A673 (cell line): ENCODE results near the gene C4A. TPM values are rescaled to one million over a fixed set of nuclear protein-coding genes. Genes with fewer than 3 reads are reported as not detected.
A peak's percentile ranks its signal among the peaks of the same experiment; 100 is the strongest.

Experiments
- BruUV-seq: library from RNA; stranded (reverse); fragments of 400-500 nt; replicated peaks from 2 replicates; lab custom pipeline; 2021; lab: Mats Ljungman, UMichigan
- CTCF ChIA-PET: fragments of 300-600 bp; sonication (Branson Sonifier 250); formaldehyde crosslinking; loops from one replicate; lab custom pipeline; 2022; ENCODE audit warnings: antibody characterized with exemption; lab: Charles Lee
- POLR2A ChIA-PET: fragments of 300-600 bp; sonication (Branson Sonifier 250); formaldehyde crosslinking; loops from one replicate; lab custom pipeline; 2022; ENCODE audit warnings: antibody characterized with exemption; ENCODE audit not compliant: low non-redundant PET; lab: Charles Lee
- DNase-seq: peaks from one replicate; pipeline ENCODE4 v3.0.0-alpha.2; 2015; ENCODE audit warnings: low spot score
- H3K27ac ChIP-seq: fragments of 200-600 bp; sonication (generic); 2 replicates; pipeline ENCODE4 v1.5.1; 2016; ENCODE audit warnings: mixed run types, low read depth, mild to moderate bottlenecking, mixed read lengths, antibody characterized with exemption, low read length; ENCODE audit not compliant: poor library complexity, severe bottlenecking
- H3K27me3 ChIP-seq: fragments of 200-600 bp; sonication (generic); replicated peaks from 2 replicates; pipeline ENCODE4 v1.6.1; 2017; ENCODE audit warnings: mixed run types, low read depth, mild to moderate bottlenecking, mixed read lengths, antibody characterized with exemption, low read length; ENCODE audit not compliant: insufficient read depth, poor library complexity
- H3K36me3 ChIP-seq: fragments of 200-600 bp; sonication (generic); 2 replicates; pipeline ENCODE4 v1.6.1; 2016; ENCODE audit warnings: mixed run types, mild to moderate bottlenecking, mixed read lengths, antibody characterized with exemption, low read length; ENCODE audit not compliant: insufficient read depth, poor library complexity, severe bottlenecking
- H3K4me1 ChIP-seq: fragments of 200-600 bp; sonication (generic); 2 replicates; pipeline ENCODE4 v1.6.1; 2017; ENCODE audit warnings: mixed run types, mild to moderate bottlenecking, mixed read lengths, antibody characterized with exemption, low read length; ENCODE audit not compliant: insufficient read depth, poor library complexity, severe bottlenecking
- H3K4me3 ChIP-seq: fragments of 200-600 bp; sonication (generic); 2 replicates; pipeline ENCODE4 v1.5.1; 2016; ENCODE audit warnings: low read depth, mixed run types, mild to moderate bottlenecking, mixed read lengths, low read length; ENCODE audit not compliant: poor library complexity, severe bottlenecking
- H3K9me3 ChIP-seq: fragments of 200-600 bp; sonication (generic); 2 replicates; pipeline ENCODE4 v1.6.1; 2016; ENCODE audit warnings: mixed run types, low read depth, mild to moderate bottlenecking, mixed read lengths, antibody characterized with exemption, low read length; ENCODE audit not compliant: poor library complexity, severe bottlenecking
- EZH2 ChIP-seq: fragments of 200-600 bp; sonication (generic); IDR thresholded peaks from 2 replicates; pipeline ENCODE4 v1.6.1; 2017; ENCODE audit warnings: borderline replicate concordance, low read depth, mild to moderate bottlenecking, mixed read lengths, antibody characterized with exemption, low read length; ENCODE audit not compliant: poor library complexity, severe bottlenecking
- intact Hi-C: fragments of 100-400 bp; cut with micrococcal nuclease; formaldehyde crosslinking; loops from one replicate; pipeline ENCODE4 v1.10.0; 2022; ENCODE audit not compliant: unreplicated experiment
- total RNA-seq: library from RNA; stranded (reverse); gene quantifications from 2 replicates; pipeline ENCODE4 v1.2.3, GENCODE V29; 2021
- TF ChIP-seq, protein P1 (sequence below): fragments of 300-800, 200-600 bp; sonication (generic); conservative IDR thresholded peaks from 2 replicates; pipeline ENCODE4 v1.5.1; 2017; ENCODE audit warnings: low read depth, mild to moderate bottlenecking, antibody characterized with exemption, low read length, moderate library complexity, mixed read lengths

The C4A gene
- total RNA-seq, 1 experiment from 2014 or later, result 4.6 TPM

- Histone ChIP-seq H3K27ac (peak overlapping the region; percentile 88), H3K4me1 (peaks cover 14% of the 10 kb centered on the region), H3K9me3 (no peaks in the 10 kb centered on the region), H3K36me3 (peaks cover 35% of the 10 kb centered on the region), H3K4me3 (peak overlapping the region; percentile 88), H3K27me3 (no peaks in the 10 kb centered on the region)
- no TSS peak for BruUV-seq
- DNase-seq, result no peak
- intact Hi-C loops, result loop anchor here (10.0 kb wide), 1 partner anchor 274 kb away; the partner anchor contains the start of gene LY6G5C
- POLR2A ChIA-PET, result interaction anchor here (0.6 kb wide), 1 partner anchor 40 kb away, joined by 3 read pairs; no protein-coding TSS in a partner anchor
- TF ChIP-seq EZH2, result no peak
- TF ChIP-seq, protein P1, sequence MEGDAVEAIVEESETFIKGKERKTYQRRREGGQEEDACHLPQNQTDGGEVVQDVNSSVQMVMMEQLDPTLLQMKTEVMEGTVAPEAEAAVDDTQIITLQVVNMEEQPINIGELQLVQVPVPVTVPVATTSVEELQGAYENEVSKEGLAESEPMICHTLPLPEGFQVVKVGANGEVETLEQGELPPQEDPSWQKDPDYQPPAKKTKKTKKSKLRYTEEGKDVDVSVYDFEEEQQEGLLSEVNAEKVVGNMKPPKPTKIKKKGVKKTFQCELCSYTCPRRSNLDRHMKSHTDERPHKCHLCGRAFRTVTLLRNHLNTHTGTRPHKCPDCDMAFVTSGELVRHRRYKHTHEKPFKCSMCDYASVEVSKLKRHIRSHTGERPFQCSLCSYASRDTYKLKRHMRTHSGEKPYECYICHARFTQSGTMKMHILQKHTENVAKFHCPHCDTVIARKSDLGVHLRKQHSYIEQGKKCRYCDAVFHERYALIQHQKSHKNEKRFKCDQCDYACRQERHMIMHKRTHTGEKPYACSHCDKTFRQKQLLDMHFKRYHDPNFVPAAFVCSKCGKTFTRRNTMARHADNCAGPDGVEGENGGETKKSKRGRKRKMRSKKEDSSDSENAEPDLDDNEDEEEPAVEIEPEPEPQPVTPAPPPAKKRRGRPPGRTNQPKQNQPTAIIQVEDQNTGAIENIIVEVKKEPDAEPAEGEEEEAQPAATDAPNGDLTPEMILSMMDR, result no peak
- CTCF ChIA-PET, result interaction anchor here (0.6 kb wide), 1 partner anchor 171 kb away, joined by 3 read pairs; no protein-coding TSS in a partner anchor
Observed at GRCh38 chr6:31958412-31958740, 23.5 kb upstream of the C4A start.

- peaks cover 29% of the 10 kb centered on the region for H3K36me3 ChIP-seq
- peak within 1 kb of the TSS; percentile 88 for H3K27ac ChIP-seq
- H3K4me1 ChIP-seq, result peaks cover 14% of the 10 kb centered on the region
- TF ChIP-seq, protein P1, result no peak
- H3K4me3 ChIP-seq, result peak within 1 kb of the TSS; percentile 88
- peak; percentile 99 for DNase-seq
- H3K27me3 ChIP-seq, result no peaks in the 10 kb centered on the region
- H3K9me3 ChIP-seq, result no peaks in the 10 kb centered on the region
- CTCF ChIA-PET, result interaction anchor here (0.6 kb wide), 1 partner anchor 170 kb away, joined by 3 read pairs; no protein-coding TSS in a partner anchor
- intact Hi-C loops, result loop anchor here (10.0 kb wide), 1 partner anchor 274 kb away; the partner anchor contains the start of gene LY6G5C
- TSS peak; percentile 74 for BruUV-seq
- POLR2A ChIA-PET, result interaction anchor here (0.6 kb wide), 1 partner anchor 41 kb away, joined by 3 read pairs; no protein-coding TSS in a partner anchor
Observed at GRCh38 chr6:31958741-31959739, 22.8 kb upstream of the C4A start, which contains the start of the genes NELFE and SKIC2. Gene NELFE, minus strand, starts transcription at chr6:31958971. Its CDS starts 525 bp downstream, at chr6:31958446. Gene SKIC2, plus strand, starts transcription at chr6:31959175. Its CDS starts 18 bp downstream, at chr6:31959193.

- no peak for TF ChIP-seq EZH2
- TF ChIP-seq, protein P1, result no peak
- H3K9me3 ChIP-seq, result no peaks in the 10 kb centered on the region
- H3K4me1 ChIP-seq, result peaks cover 14% of the 10 kb centered on the region
- H3K4me3 ChIP-seq, result no peak overlapping the region
- no peak for DNase-seq
- peaks cover 16% of the 10 kb centered on the region for H3K36me3 ChIP-seq
- no peaks in the 10 kb centered on the region for H3K27me3 ChIP-seq
- no TSS peak for BruUV-seq
- POLR2A ChIA-PET, result no interaction called here
- intact Hi-C loops, result no loop called here
- CTCF ChIA-PET, result no interaction called here
- no peak overlapping the region for H3K27ac ChIP-seq
Observed at GRCh38 chr6:31961616-31962015, 20.2 kb upstream of the C4A start.
